NCI-H2196 treated with DMSO at 0.1 percent for 48 hours (cell line): ENCODE results near the gene MON2.
"Not testable (repeated sequence)": the region's sequence is repeated elsewhere in the genome, so short reads cannot be mapped to it uniquely, and the experiment has no call there.

Experiments used
- DNase-seq: peaks from one replicate; lab custom pipeline; 2025; ENCODE audit not compliant: unreplicated experiment; lab: John Stamatoyannopoulos, UW

MON2 gene

GRCh38 chr12:62472472-62472871 is 5.8 kb downstream of the MON2 start:
- DNase-seq: no peak

GRCh38 chr12:62481843-62482540 is 15.4 kb downstream of the MON2 start:
- DNase-seq: no peak

DNA sequence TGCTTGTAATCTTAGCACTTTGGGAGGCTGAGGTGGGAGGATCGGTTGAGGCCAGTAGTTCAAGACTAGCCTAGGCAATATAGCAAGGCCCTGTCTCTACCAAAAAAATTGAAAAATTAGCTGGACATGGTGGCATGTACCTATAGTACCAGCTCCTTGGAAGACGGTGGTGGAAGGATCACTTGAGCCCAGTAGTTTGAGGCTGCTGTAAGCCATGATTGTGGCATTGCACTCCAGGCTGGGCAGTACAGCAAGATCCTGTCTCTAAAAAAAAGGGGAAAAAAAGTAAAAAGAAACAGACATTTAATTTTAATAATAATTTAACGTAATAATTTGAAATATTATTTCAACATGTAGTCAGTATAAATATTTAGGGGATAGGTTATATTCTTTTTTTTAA is 16.1 kb downstream of the MON2 start:
- DNase-seq: no peak

DNA sequence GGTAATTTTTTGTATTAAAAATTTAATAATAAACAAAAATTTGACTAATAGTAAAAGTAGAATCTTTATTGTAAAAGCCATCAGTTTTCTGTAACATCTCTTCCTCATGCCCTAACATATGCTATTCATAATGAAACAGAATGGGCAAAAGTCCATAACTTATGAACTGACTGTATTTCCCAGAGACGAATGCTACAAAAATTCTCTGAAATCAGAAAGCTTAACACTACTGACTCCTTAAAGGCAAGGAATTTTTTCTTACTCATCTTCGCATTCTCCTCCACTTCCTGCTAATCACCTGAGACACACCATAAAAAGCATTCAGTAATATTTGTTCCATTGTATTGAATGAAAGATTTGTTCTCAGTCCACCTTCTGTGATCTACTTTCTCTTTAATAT is 17.6 kb downstream of the MON2 start:
- DNase-seq: no peak

DNA sequence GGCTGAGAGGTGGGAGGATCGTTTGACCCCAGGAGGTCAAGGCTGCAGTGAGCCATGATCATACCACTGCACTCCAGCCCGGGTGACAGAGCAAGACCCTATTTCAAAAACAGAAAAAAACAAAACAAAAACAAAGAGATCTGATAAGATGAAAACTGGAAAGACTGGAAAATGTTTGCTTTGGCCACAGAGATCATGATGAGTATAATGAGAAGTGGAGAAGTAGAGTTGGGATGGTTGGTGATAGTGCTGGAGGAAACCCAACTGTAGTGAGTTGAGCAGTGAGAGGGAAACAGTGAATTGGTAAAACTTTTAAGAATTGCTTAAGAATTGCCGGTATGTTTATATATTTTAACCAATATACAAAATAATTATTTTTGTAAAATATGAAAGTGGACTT is 39.2 kb downstream of the MON2 start:
- no peak for DNase-seq

GRCh38 chr12:62512901-62513300 is 46.3 kb downstream of the MON2 start:
- DNase-seq: no peak

DNA sequence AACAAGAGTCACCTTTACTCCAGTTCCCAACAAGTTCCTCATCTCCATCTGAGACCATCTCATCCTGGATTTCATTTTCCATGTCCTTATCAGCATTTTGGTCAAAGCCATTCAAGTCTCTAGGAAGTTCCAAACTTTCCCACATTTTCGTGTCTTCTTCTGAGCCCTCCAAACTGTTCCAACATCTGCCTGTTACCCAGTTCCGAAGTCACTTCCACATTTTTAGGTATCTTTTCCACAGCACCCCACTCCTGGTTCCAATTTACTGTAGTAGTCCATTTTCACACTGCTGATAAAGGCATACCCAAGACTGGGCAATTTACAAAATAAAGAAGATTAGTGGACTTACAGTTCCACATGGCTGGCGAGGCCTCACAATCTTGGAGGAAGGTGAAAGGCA is 47.5 kb downstream of the MON2 start:
- not testable (repeated sequence) for DNase-seq

- no peak for DNase-seq
These were observed 50.3 kb downstream of the MON2 start for GRCh38 chr12:62516927-62517326.

- DNase-seq: no peak
These were observed 51.3 kb downstream of the MON2 start for GRCh38 chr12:62517887-62518286.

DNA sequence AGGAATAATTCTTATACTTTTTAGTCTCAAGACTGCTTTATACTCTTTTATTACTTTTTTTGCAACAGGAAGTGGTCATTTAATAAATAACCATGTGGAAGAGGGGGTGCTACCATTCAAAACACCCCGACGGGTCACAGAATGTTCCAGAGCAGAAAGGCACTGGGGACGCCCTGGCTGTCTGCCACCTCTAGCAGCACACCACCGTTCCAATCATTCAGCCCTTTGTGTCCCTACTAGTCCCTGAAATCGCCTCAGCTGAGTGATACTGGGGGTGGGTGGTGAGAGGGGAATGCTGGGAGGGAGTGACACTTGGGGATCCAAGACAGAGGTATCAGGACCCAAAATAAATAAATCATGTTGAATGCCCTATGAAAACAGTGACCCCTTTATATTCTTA is 52.4 kb downstream of the MON2 start:
- no peak for DNase-seq

- no peak for DNase-seq
These were observed 53.7 kb downstream of the MON2 start for GRCh38 chr12:62520361-62520760.

- no peak for DNase-seq
These were observed 56.4 kb downstream of the MON2 start for GRCh38 chr12:62522984-62523383.

- DNase-seq: no peak
These were observed 57.0 kb downstream of the MON2 start for GRCh38 chr12:62523619-62524018.

GRCh38 chr12:62525271-62525670 is 58.6 kb downstream of the MON2 start:
- no peak for DNase-seq

GRCh38 chr12:62530596-62530995 is 64.0 kb downstream of the MON2 start:
- no peak for DNase-seq

- no peak for DNase-seq
These were observed 65.7 kb downstream of the MON2 start for GRCh38 chr12:62532333-62532732.

- no peak for DNase-seq
These were observed 66.6 kb downstream of the MON2 start for GRCh38 chr12:62533087-62533754.

DNA sequence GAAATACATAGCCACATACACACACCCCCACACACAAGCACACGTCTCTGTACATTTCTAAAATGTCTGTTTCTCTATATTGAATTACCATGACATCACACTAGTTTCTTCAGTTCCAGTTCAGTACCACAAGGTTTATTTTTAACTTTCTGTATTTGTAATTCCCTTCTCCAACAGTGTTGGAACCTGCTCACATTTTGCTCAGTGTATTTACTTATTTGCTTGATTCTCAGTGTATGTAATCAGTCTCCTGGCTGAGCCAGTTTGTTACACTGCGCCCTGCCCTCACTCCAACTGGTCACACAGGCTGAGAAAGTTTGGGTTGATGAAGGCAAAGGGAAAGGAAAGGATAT is 67.1 kb downstream of the MON2 start:
- DNase-seq: no peak

DNA sequence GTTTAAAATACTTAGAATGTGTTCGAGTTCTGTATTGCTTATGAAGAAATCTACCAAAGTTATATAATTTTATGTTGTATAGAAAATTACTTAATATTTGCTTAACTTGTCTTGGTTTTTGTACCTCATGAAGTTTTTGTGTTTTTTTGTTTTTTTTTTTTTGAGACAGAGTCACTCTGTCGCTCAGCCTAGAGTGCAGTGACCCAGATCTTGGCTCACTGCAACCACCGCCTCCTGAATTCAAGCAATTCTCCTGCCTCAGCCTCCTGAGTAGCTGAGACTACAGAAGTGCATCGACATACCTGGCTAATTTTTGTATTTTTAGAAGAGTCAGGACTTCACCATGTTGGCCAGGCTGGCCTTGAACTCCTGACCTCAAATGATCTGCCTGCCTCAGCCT is 69.9 kb downstream of the MON2 start:
- DNase-seq: no peak

- DNase-seq: no peak
These were observed 70.9 kb downstream of the MON2 start for GRCh38 chr12:62537551-62537950.

DNA sequence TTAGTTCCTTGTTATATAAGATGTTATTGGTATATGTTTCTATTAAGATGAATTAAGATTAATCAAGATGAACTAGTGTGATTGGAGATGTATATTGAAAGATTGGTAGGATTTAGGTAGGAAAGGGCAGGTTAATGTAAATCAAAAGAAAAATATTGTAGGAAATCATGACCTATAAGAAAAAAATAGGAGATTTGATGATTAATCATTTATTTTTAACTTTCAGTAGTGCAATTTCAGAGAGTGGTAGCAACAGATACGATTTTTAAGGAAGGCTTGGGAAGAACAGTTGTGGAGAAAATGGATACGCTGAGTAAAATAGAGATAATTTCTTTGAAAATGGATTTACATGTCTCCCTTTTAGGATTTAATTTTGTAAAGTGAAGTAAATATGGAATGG is 73.7 kb downstream of the MON2 start:
- DNase-seq: no peak

- DNase-seq: no peak
These were observed 76.2 kb downstream of the MON2 start for GRCh38 chr12:62542814-62543213.

GRCh38 chr12:62543324-62543723 is 76.7 kb downstream of the MON2 start:
- DNase-seq: no peak
